Activated T-cell treated with anti-CD3 and anti-CD28 coated beads, Interleukin-2, amount 50 U/mL, for 4 hours (primary cell): ENCODE results near the gene RRP15. TPM values are rescaled to one million over a fixed set of nuclear protein-coding genes. Genes with fewer than 3 reads are reported as not detected.

Experiments
- ATAC-seq, 2 donors: fragments of 200-7000 bp; cut with Tn5 transposase; one replicate each; pipeline ENCODE4 v1.10.0; 2021
- DNase-seq: peaks from one replicate; pipeline ENCODE4 v3.0.0-alpha.2; 2020
- H3K27me3 Mint-ChIP-seq: one replicate; pipeline ENCODE4 v1.8.0; 2021; ENCODE audit warnings: low read depth, mixed read lengths
- H3K36me3 Mint-ChIP-seq: one replicate; pipeline ENCODE4 v1.8.0; 2022; ENCODE audit warnings: mixed read lengths; ENCODE audit not compliant: insufficient read depth
- H3K4me1 Mint-ChIP-seq: one replicate; pipeline ENCODE4 v1.8.0; 2021; ENCODE audit warnings: low read depth, mixed read lengths
- H3K4me3 Mint-ChIP-seq: one replicate; pipeline ENCODE4 v1.8.0; 2021; ENCODE audit warnings: mild to moderate bottlenecking, moderate library complexity, mixed read lengths
- H3K9me3 Mint-ChIP-seq: one replicate; pipeline ENCODE4 v1.8.0; 2021; ENCODE audit warnings: mixed read lengths
- total RNA-seq, 3 donors: library from RNA; stranded (reverse); gene quantifications; one replicate each; pipeline ENCODE4 v1.2.1, GENCODE V29; 2021

Gene RRP15
- total RNA-seq, 3 donors from 2014 or later = 55.8 to 73.9 (median 71.9) TPM

DNA sequence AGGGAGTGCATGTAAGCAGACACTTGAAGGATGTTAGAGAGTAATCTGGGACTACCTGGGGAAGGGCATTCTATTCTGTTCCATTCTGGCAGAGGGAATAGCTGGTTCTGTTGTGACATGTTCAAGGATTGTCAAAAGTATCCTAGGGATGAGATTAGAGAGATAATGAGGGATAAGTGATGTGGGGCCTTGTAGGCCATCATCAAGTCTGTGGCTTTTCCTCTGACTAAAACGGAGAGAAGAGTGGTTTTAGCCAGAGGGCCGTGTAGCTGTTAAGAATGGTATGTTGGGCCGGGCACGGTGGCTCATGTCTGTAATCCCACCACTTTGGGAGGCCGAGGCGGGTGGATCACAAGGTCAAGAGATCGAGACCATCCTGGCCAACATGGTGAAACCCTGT, 83.6 kb downstream of the RRP15 start:
- no peak overlapping the region for H3K4me3 Mint-ChIP-seq
- peaks cover 13% of the 10 kb centered on the region for H3K27me3 Mint-ChIP-seq
- ATAC-seq (no peak), DNase-seq (no peak)
- H3K36me3 Mint-ChIP-seq = no peaks in the 10 kb centered on the region
- H3K4me1 Mint-ChIP-seq = no peaks in the 10 kb centered on the region
- H3K9me3 Mint-ChIP-seq = no peaks in the 10 kb centered on the region

DNA sequence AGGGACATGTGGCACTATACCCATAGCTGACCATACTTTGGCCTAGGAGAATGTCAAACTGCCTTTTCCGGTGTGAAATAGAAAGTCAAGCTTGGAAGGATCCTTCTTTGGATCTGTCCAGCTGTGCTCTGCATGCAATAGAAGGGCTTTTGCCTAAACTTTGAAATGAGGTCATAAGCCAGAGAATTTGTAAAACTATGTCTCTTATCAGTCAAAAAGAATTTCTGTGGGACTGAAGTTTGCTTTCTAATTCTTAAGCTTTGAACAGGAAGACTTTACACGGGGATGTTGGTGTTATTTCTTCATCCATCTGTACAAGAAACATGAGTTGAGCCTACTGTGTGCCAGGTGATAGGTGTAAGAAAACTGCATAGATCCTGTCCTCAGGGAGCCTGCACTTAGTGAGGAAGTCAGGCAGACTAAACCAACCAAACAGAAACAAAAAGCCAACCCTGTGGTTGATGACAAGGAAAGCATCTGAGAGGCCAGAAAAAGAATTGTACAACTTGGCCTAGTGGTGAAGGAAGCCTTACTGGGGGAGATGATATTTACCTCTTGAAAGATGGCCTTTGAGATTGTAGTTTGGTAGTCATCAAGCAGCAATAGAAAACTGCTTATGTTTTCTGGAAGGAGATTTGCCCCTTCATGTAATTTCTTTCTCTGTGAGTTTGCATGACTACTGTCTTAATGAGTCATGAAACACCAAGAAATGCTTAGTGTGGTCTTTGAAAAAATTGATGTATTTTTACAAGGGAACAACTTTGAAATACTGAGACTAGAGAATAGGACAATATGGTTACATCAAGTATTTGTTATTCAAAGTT, 84.8 kb downstream of the RRP15 start:
- H3K4me1 Mint-ChIP-seq = no peaks in the 10 kb centered on the region
- no peaks in the 10 kb centered on the region for H3K36me3 Mint-ChIP-seq
- ATAC-seq = peak; percentile 61 to 65
- DNase-seq = no peak
- no peak overlapping the region for H3K4me3 Mint-ChIP-seq
- no peaks in the 10 kb centered on the region for H3K9me3 Mint-ChIP-seq
- peaks cover 20% of the 10 kb centered on the region for H3K27me3 Mint-ChIP-seq

DNA sequence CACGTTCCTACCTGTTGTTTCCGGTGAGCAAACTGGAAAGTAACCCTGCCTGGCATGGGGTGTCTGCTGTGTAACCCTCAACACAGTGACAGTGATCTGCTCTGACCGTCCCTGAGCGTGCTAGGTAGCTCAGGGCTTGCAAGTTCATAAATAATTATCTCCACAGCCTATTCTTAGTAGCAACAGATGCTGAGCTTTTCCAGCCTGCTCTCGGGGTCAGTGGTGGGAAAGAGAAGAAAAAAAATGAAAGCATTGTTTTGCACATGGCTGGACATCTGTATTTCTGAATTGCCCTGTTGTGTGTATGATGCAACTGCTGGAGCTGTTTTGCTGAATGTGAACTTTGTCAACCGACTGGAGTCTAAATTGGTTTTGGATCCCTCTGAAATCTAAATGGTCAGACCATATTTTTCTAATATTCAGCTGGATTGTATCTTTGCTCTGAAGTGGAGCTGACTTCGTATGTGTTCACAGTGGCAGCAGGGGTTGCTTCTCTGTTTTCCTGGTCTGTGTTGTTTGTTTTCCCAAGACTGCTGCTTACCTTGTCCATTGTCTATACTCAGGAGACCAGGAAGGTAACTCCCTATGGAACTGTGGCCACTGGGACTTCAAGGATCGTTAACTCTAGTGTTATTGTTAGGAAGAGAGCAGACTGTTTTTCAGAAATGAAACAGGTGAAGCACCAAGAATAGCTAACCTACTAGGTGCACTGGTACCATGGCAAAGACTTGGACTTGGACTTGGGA, 87.0 kb downstream of the RRP15 start:
- ATAC-seq = no peak
- H3K4me3 Mint-ChIP-seq = no peak overlapping the region
- no peaks in the 10 kb centered on the region for H3K9me3 Mint-ChIP-seq
- H3K4me1 Mint-ChIP-seq = peaks cover 3% of the 10 kb centered on the region
- DNase-seq = no peak
- peaks cover 30% of the 10 kb centered on the region for H3K27me3 Mint-ChIP-seq
- H3K36me3 Mint-ChIP-seq = no peaks in the 10 kb centered on the region

DNA sequence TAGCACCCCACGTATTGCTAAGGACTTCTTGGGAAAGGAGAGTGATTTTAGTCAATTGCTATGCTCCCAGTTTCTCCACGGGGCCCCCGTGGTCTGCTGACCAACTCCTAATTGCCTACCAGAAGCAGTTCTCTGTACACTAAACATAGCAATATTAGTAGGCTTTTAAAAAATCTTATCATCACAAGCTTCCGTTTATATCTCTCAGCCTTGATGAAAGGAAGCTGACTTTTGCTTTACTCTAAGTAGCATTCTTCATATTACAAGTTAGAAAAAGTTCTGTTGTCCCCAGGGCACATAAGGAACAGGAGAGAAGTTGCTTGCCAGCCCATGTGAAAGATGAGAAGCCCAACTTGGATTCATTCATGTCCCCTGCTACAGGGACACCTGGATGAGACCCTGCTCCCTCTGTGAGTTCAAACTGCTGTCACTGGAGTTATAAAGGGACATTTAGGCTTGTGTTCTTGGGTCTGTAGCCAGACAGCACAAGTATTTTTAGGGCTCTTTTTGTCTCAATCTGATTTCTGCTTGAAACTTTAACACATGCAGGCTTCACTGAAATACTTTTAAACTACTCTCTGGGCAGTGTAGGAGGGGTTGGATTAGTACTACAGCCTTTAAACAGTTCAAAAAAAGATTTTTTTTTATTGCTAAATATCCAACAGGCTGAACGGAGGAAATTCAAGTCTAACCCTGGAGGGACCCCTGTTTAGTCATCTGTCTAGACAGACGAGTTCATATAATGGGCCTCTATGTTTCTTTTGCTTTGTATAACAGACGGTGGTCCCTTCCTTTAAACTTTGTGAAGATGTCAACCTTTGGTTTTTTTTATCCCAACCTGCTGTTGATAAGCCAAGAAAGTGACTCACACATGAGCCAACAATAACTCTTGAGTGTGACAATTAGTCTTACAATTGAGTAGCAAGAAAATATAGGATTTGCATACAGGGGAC, 89.6 kb downstream of the RRP15 start:
- H3K4me3 Mint-ChIP-seq = no peak overlapping the region
- peaks cover 35% of the 10 kb centered on the region for H3K27me3 Mint-ChIP-seq
- H3K36me3 Mint-ChIP-seq = no peaks in the 10 kb centered on the region
- H3K4me1 Mint-ChIP-seq = peaks cover 11% of the 10 kb centered on the region
- ATAC-seq = no peak
- no peak for DNase-seq
- H3K9me3 Mint-ChIP-seq = no peaks in the 10 kb centered on the region

DNA sequence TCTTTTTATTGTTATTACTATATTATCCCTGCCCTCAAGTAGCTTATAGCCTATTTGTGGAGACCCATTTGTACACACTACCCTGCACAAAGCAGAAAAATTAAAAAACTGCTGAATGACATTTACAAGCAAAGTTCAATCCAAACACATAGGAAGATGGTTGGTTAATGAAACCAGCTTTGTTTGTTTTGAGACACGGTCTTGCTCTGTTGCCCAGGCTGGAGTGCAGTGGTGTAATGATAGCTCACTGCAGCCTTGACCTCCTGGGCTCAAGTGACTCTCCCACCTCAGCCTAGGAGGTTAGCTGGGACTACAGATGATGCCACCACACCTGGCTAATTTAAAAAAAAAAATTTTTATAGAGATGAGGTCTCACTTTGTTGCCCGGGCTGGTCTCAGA, 91.6 kb downstream of the RRP15 start:
- ATAC-seq (no peak), DNase-seq (no peak)
- Mint-ChIP-seq H3K4me1 (peaks cover 11% of the 10 kb centered on the region), H3K9me3 (no peaks in the 10 kb centered on the region), H3K4me3 (no peak overlapping the region), H3K27me3 (peaks cover 53% of the 10 kb centered on the region), H3K36me3 (no peaks in the 10 kb centered on the region)

DNA sequence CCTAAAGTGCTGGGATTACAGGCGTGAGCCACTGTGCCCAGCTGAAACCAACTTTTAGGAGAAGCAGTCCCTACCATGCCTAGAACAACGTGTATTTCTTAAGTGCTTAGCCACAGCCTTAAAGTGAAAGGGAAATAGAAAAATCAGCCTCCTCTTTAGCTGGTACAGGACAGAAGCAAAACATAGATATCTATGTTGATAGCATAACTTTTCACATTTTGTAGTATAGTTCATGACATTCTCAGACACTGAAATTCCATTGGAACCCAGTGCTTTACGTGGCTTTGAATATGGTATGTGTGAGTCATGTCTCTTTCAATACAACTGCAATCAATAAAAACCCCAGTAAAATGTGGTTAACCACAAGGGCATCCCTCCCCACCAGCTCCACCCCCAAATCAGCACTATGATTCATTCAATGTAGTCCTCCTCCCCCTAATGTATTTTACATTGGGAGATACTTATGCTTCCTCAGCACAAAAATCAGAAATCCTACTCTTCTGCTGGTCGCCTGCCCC, 92.1 kb downstream of the RRP15 start:
- DNase-seq (peak; percentile 33), ATAC-seq (peak; percentile 94 to 96)
- Mint-ChIP-seq H3K36me3 (no peaks in the 10 kb centered on the region), H3K9me3 (no peaks in the 10 kb centered on the region), H3K27me3 (peaks cover 50% of the 10 kb centered on the region), H3K4me1 (peaks cover 11% of the 10 kb centered on the region), H3K4me3 (no peak overlapping the region)

DNA sequence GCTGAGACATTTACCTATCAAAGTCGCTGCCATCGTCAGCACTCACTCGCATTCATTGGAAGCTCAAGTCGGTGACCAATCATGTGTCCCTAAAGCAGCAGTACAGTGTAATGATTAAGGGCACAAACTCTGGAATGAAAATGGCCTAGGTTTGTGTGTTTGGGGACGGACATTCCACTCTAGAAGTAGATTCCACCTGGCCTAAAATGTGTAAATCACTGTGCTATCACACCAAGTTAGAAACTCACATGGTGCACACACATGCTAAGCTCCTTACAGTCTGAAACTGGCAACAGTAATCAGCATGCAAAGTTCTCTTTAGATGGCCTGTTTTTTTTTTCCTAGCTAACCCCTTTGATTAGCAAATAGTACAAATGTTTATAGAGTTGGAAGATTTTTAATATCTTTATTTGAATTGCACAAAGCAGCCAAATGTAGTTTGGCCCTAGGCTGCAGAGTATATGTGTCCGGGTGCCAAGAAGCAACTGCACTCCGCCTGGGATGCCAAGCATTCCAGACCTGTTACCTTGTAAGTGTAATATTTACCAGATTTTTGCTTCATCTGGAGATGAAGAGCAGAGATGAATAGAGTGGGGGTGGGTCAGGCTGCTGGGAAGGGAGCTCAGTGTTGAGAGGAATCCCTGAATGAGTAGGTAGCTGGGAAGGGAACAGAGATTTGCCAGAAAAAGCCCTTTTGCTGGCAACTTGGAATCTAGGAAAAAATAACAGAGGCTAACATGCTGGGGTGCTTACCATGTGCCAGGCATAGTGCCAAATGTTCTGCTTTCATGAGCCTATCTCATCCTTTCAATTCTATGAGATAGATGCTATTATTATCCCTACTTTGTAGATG, 95.3 kb downstream of the RRP15 start:
- peaks cover 58% of the 10 kb centered on the region for H3K27me3 Mint-ChIP-seq
- no peak overlapping the region for H3K4me3 Mint-ChIP-seq
- DNase-seq (no peak), ATAC-seq (no peak)
- H3K9me3 Mint-ChIP-seq = no peaks in the 10 kb centered on the region
- peaks cover 11% of the 10 kb centered on the region for H3K4me1 Mint-ChIP-seq
- no peaks in the 10 kb centered on the region for H3K36me3 Mint-ChIP-seq

DNA sequence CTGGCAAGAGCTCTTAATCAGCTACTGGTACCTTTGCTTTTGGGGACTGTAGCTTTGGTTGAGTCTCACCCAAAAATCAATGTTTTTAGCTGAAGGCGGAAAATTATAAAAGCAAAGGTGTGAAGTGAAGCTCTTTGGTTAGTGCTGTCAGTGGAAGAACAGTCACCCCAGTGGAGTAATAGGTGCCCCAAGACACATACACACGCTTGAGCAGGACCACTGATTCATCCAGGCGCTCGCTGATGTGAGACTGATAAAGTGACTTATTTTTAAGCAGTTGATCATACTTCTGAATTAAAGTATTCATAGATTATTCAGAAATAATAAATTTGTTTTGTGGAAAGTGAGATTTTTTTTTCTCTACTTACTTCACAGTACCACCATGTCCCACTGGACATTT, 97.2 kb downstream of the RRP15 start:
- H3K9me3 Mint-ChIP-seq = no peaks in the 10 kb centered on the region
- H3K36me3 Mint-ChIP-seq = no peaks in the 10 kb centered on the region
- peaks cover 60% of the 10 kb centered on the region for H3K27me3 Mint-ChIP-seq
- no peak for ATAC-seq
- peaks cover 6% of the 10 kb centered on the region for H3K4me1 Mint-ChIP-seq
- no peak for DNase-seq
- H3K4me3 Mint-ChIP-seq = no peak overlapping the region

DNA sequence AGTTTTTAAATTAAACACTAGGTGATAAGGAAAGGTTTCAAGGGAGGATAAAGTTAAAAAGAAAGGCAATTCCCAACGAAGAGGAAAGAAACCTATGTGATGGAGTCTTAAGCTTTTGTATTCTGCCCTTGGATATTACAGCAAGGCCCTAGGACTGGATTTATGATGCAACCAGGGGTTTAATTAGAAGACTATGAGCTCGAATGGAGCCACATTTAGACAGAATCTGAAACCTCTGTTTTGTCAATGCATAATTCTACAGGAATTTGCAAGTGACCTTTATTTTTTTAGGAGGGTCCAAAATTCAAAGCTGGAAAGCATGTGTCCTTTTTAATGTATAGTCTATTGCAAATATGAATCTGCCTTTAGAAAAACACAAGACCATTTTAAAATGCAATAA, 98.0 kb downstream of the RRP15 start:
- no peaks in the 10 kb centered on the region for H3K9me3 Mint-ChIP-seq
- no peaks in the 10 kb centered on the region for H3K36me3 Mint-ChIP-seq
- H3K27me3 Mint-ChIP-seq = peaks cover 60% of the 10 kb centered on the region
- no peaks in the 10 kb centered on the region for H3K4me1 Mint-ChIP-seq
- DNase-seq = no peak
- no peak overlapping the region for H3K4me3 Mint-ChIP-seq
- no peak for ATAC-seq

DNA sequence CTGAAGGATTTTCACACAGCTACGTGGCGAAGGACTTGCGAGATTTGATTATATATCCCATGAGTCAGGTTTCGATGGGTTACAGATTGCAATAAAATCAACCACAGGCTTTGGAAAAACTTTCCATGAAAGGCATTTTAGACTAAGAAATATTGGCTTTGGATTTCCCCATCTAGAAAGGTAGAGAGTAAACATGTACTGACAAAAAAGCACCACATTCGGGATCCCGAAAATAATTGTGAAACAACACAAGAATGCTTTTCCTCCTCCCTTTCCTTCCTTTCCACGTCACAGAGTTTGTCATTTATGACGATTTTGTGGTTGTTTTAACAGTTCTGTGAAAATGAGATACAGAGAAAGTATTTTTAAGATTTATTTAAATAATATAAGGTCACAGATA, 98.6 kb downstream of the RRP15 start:
- peaks cover 59% of the 10 kb centered on the region for H3K27me3 Mint-ChIP-seq
- no peaks in the 10 kb centered on the region for H3K4me1 Mint-ChIP-seq
- no peaks in the 10 kb centered on the region for H3K9me3 Mint-ChIP-seq
- no peaks in the 10 kb centered on the region for H3K36me3 Mint-ChIP-seq
- H3K4me3 Mint-ChIP-seq = no peak overlapping the region
- ATAC-seq = no peak
- DNase-seq = no peak

DNA sequence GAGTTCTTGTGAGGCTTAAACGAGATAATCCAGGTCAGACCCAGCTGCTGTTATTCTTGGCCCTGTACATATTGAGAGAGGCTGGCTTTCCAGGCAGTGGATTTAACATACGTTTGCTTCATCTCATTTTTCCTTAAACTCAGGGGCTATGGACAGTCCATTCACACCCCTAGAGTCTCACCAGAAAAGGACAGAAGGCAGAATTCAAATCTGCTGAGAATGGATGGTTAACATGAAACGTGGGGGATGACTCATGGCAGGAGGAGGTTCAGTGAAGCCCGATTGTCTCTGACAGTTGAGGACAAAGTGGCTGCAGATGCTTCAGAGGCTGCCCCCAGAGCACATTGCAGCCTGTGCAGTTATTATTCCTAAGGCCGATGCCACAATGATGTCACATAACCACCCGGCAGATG, 99.5 kb downstream of the RRP15 start:
- Mint-ChIP-seq H3K4me3 (no peak overlapping the region), H3K27me3 (peaks cover 57% of the 10 kb centered on the region), H3K36me3 (no peaks in the 10 kb centered on the region), H3K4me1 (no peaks in the 10 kb centered on the region), H3K9me3 (no peaks in the 10 kb centered on the region)
- ATAC-seq = no peak
- DNase-seq = no peak
